HEK293 (cell line): ENCODE results near the gene SMAD2.

Source experiments
- CTCF ChIA-PET: fragments of 350-600 bp; formaldehyde crosslinking; extraction: SDS; loops from one replicate; lab custom pipeline; 2021; ENCODE audit warnings: antibody characterized with exemption; lab: Yijun Ruan, JAX
- POLR2A ChIA-PET: fragments of 300-600 bp; formaldehyde crosslinking; extraction: SDS; loops from one replicate; lab custom pipeline; 2020; ENCODE audit warnings: antibody characterized with exemption, inconsistent platforms; lab: Yijun Ruan, JAX
- H3K27ac ChIP-seq: fragments of 200-500 bp; sonication (Bioruptor generic); 2 replicates; pipeline ENCODE4 v1.5.1; 2014; ENCODE audit warnings: low read depth, low read length, control low read depth, inconsistent platforms; ENCODE audit errors: extremely low read depth
- H3K36me3 ChIP-seq, 2 experiments: fragments of 200-500 bp in 1 of 2; sonication (Bioruptor generic) in 1 of 2; 1 replicate in 1 of 2; 2 replicates in 1 of 2; pipeline ENCODE4 v1.5.1; 2014 to 2017; ENCODE audit warnings: inconsistent platforms in 2 of 2, low read length in 2 of 2; ENCODE audit not compliant: control insufficient read depth in 2 of 2, insufficient read depth in 1 of 2
- H3K4me1 ChIP-seq: fragments of 200-500 bp; sonication (Bioruptor generic); 2 replicates; pipeline ENCODE4 v1.5.1; 2014; ENCODE audit warnings: mild to moderate bottlenecking, low read length, inconsistent platforms; ENCODE audit not compliant: control insufficient read depth, insufficient read depth
- H3K4me3 ChIP-seq: 2 replicates; pipeline ENCODE4 v1.5.1; 2011; ENCODE audit warnings: low read depth, mild to moderate bottlenecking, control low read depth, low read length, moderate library complexity
- H3K9me3 ChIP-seq: fragments of 200-500 bp; sonication (Bioruptor generic); 2 replicates; pipeline ENCODE4 v1.5.1; 2014; ENCODE audit warnings: low read depth, low read length, inconsistent platforms; ENCODE audit not compliant: control insufficient read depth, insufficient read depth
- GLI2 ChIP-seq: fragments of 450-650 bp; formaldehyde crosslinking; IDR thresholded peaks from 2 replicates; pipeline ENCODE4; 2017; ENCODE audit warnings: missing biosample characterization, missing genetic modification characterization, low read depth, borderline replicate concordance
- GLIS2 ChIP-seq: fragments of 450-650 bp; formaldehyde crosslinking; IDR thresholded peaks from 2 replicates; pipeline ENCODE4 v1.5.1; 2016; ENCODE audit warnings: missing biosample characterization, missing genetic modification characterization
- MYNN ChIP-seq: fragments of 450-650 bp; formaldehyde crosslinking; IDR thresholded peaks from 2 replicates; pipeline ENCODE4 v1.5.1; 2016; ENCODE audit warnings: missing biosample characterization, missing genetic modification characterization, borderline replicate concordance
- ZNF112 ChIP-seq: fragments of 450-650 bp; formaldehyde crosslinking; IDR thresholded peaks from 2 replicates; pipeline ENCODE4 v1.5.0; 2017; ENCODE audit warnings: missing biosample characterization, missing genetic modification characterization
- ZNF121 ChIP-seq: fragments of 450-650 bp; formaldehyde crosslinking; IDR thresholded peaks from 2 replicates; pipeline ENCODE4 v1.5.1; 2016; ENCODE audit warnings: missing biosample characterization, missing genetic modification characterization
- ZNF211 ChIP-seq: fragments of 450-650 bp; formaldehyde crosslinking; IDR thresholded peaks from 2 replicates; pipeline ENCODE4 v1.5.1; 2016; ENCODE audit warnings: low read depth, missing biosample characterization, missing genetic modification characterization
- ZNF394 ChIP-seq: fragments of 450-650 bp; formaldehyde crosslinking; IDR thresholded peaks from 2 replicates; pipeline ENCODE4 v1.5.1; 2016; ENCODE audit warnings: missing biosample characterization, missing genetic modification characterization, mild to moderate bottlenecking, moderate library complexity, borderline replicate concordance
- ZNF416 ChIP-seq: fragments of 450-650 bp; formaldehyde crosslinking; IDR thresholded peaks from 2 replicates; pipeline ENCODE4 v1.5.1; 2016; ENCODE audit warnings: missing biosample characterization, missing genetic modification characterization
- ZNF510 ChIP-seq: fragments of 450-650 bp; formaldehyde crosslinking; IDR thresholded peaks from 2 replicates; pipeline ENCODE4 v1.5.1; 2018; ENCODE audit warnings: mild to moderate bottlenecking, missing genetic modification characterization, missing biosample characterization; ENCODE audit not compliant: insufficient replicate concordance
- ZNF529 ChIP-seq: fragments of 450-650 bp; formaldehyde crosslinking; IDR thresholded peaks from 2 replicates; pipeline ENCODE4 v1.5.1; 2017; ENCODE audit warnings: missing genetic modification characterization, missing biosample characterization; ENCODE audit not compliant: insufficient replicate concordance
- ZNF623 ChIP-seq: fragments of 450-650 bp; formaldehyde crosslinking; IDR thresholded peaks from 2 replicates; pipeline ENCODE4 v1.5.1; 2016; ENCODE audit warnings: missing biosample characterization, missing genetic modification characterization
- ZNF843 ChIP-seq: fragments of 450-650 bp; formaldehyde crosslinking; IDR thresholded peaks from 2 replicates; pipeline ENCODE4 v1.5.1; 2016; ENCODE audit warnings: missing biosample characterization, missing genetic modification characterization
- TF ChIP-seq, protein P1 (sequence below): fragments of 450-650 bp; formaldehyde crosslinking; IDR thresholded peaks from 2 replicates; pipeline ENCODE4 v1.5.1; 2016; ENCODE audit warnings: missing biosample characterization, missing genetic modification characterization
- TF ChIP-seq, protein P2 (sequence below): fragments of 450-650 bp; formaldehyde crosslinking; IDR thresholded peaks from 2 replicates; pipeline ENCODE4 v1.5.1; 2016; ENCODE audit warnings: missing biosample characterization, missing genetic modification characterization
- TF ChIP-seq, protein P3 (sequence below): fragments of 450-650 bp; formaldehyde crosslinking; IDR thresholded peaks from 2 replicates; pipeline ENCODE4 v1.5.1; 2016; ENCODE audit warnings: missing biosample characterization, missing genetic modification characterization

Gene SMAD2

DNA sequence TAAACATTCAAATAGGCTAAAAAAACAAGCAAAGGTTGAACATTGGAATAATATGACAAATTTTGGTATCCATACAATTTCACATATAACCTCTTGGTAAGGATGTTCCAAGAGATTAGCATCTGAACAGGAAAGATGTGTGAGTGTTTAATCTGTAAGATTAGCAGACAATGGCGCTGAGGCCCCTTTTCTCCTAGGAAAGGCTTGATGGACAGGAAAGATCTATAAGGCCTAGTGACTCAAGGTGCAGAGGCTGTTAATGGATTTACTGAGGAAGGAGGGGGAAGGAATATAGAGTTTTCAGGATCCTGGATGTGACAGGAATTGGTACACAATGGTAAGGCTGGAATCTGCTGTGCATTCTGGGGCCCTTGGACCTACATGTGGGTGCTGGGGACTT, 48.1 kb upstream of the SMAD2 start (continued):
- TF ChIP-seq ZNF394, result no peak
- TF ChIP-seq ZNF112, result no peak

DNA sequence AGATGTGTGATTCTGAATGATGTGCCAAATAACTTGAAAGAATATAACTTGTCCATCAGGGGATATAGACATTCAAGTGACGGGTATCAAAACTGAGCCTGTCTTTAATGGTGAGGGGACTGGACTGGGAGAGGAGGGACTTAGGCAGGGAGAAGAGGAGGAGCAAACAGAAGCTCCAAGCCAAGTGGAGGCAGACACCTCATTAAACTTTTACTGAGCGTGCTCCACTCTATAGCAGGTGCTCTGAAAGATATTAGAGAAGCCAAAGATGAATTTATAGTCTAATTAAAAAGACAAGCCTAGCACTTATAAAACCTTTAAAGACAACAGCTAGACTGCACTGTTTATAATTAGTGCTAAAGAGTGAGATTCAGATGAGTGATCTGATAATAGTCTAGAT, 47.7 kb upstream of the SMAD2 start:
- Histone ChIP-seq H3K9me3 (no peaks in the 10 kb centered on the region), H3K27ac (no peak overlapping the region), H3K36me3 (no peaks in the 10 kb centered on the region), H3K4me1 (no peaks in the 10 kb centered on the region), H3K4me3 (no peak overlapping the region)
- TF ChIP-seq GLIS2 (tag by site-specific recombination) (no peak), ZNF121 (tag by site-specific recombination) (no peak), GLI2 (tag by site-specific recombination) (no peak), MYNN (tag by site-specific recombination) (no peak), ZNF510 (tag by site-specific recombination) (no peak)
- TF ChIP-seq, protein P1, sequence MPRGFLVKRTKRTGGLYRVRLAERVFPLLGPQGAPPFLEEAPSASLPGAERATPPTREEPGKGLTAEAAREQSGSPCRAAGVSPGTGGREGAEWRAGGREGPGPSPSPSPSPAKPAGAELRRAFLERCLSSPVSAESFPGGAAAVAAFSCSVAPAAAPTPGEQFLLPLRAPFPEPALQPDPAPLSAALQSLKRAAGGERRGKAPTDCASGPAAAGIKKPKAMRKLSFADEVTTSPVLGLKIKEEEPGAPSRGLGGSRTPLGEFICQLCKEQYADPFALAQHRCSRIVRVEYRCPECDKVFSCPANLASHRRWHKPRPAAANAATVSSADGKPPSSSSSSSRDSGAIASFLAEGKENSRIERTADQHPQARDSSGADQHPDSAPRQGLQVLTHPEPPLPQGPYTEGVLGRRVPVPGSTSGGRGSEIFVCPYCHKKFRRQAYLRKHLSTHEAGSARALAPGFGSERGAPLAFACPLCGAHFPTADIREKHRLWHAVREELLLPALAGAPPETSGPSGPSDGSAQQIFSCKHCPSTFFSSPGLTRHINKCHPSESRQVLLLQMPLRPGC, result no peak
- TF ChIP-seq, protein P2, sequence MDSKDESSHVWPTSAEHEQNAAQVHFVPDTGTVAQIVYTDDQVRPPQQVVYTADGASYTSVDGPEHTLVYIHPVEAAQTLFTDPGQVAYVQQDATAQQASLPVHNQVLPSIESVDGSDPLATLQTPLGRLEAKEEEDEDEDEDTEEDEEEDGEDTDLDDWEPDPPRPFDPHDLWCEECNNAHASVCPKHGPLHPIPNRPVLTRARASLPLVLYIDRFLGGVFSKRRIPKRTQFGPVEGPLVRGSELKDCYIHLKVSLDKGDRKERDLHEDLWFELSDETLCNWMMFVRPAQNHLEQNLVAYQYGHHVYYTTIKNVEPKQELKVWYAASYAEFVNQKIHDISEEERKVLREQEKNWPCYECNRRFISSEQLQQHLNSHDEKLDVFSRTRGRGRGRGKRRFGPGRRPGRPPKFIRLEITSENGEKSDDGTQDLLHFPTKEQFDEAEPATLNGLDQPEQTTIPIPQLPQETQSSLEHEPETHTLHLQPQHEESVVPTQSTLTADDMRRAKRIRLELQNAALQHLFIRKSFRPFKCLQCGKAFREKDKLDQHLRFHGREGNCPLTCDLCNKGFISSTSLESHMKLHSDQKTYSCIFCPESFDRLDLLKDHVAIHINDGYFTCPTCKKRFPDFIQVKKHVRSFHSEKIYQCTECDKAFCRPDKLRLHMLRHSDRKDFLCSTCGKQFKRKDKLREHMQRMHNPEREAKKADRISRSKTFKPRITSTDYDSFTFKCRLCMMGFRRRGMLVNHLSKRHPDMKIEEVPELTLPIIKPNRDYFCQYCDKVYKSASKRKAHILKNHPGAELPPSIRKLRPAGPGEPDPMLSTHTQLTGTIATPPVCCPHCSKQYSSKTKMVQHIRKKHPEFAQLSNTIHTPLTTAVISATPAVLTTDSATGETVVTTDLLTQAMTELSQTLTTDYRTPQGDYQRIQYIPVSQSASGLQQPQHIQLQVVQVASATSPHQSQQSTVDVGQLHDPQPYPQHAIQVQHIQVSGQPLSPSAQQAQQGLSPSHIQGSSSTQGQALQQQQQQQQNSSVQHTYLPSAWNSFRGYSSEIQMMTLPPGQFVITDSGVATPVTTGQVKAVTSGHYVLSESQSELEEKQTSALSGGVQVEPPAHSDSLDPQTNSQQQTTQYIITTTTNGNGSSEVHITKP (tag by site-specific recombination), result no peak
- POLR2A ChIA-PET, result no interaction called here
- CTCF ChIA-PET, result interaction anchor here (1.6 kb wide), 1 partner anchor 30 kb away, joined by 5 read pairs; no protein-coding TSS in a partner anchor

DNA sequence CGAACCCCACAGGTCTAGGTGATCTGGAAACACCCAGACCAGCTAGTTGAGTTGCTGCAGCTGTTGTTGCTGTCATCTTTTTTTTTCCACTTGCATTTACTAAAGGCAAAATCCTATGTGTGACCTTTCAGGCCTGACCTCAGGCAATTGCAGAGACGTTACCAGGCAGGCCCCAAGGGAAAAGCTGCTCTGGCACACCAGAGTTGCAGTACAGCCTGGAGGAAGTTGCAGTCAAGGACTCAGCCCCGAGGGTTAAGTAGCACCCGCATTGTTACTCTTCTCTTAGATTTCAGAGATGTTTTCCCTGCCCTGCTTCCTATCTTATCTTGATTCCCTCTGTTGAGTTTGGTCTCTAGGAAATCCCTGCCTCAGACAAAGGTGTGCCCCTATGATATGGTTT, 45.2 kb upstream of the SMAD2 start:
- no peaks in the 10 kb centered on the region for H3K4me1 ChIP-seq
- POLR2A ChIA-PET, result no interaction called here

DNA sequence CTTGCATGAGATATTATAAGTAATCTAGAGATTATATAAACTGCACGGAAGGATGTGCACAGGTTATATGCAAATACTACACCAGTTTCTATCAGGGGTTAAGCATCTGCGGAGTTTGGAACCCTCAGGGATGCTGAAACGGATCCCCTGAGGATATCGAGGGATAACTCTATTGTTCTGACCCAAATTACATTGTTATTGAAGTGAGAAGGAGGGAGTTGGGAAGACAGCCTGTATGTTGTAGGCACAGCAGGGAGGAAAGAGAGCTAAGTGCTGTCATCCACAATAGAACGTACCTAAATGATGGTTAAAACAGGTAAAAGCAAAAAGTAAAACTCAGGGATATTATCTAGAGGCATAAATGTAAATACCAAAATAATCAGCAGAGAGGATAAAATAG, 44.6 kb upstream of the SMAD2 start:
- no peaks in the 10 kb centered on the region for H3K36me3 ChIP-seq
- no peak overlapping the region for H3K27ac ChIP-seq
- POLR2A ChIA-PET, result no interaction called here
- no peaks in the 10 kb centered on the region for H3K4me1 ChIP-seq
- TF ChIP-seq ZNF623 (no peak), ZNF843 (tag by site-specific recombination) (no peak), ZNF416 (no peak), ZNF211 (tag by site-specific recombination) (no peak)
- TF ChIP-seq, protein P3, sequence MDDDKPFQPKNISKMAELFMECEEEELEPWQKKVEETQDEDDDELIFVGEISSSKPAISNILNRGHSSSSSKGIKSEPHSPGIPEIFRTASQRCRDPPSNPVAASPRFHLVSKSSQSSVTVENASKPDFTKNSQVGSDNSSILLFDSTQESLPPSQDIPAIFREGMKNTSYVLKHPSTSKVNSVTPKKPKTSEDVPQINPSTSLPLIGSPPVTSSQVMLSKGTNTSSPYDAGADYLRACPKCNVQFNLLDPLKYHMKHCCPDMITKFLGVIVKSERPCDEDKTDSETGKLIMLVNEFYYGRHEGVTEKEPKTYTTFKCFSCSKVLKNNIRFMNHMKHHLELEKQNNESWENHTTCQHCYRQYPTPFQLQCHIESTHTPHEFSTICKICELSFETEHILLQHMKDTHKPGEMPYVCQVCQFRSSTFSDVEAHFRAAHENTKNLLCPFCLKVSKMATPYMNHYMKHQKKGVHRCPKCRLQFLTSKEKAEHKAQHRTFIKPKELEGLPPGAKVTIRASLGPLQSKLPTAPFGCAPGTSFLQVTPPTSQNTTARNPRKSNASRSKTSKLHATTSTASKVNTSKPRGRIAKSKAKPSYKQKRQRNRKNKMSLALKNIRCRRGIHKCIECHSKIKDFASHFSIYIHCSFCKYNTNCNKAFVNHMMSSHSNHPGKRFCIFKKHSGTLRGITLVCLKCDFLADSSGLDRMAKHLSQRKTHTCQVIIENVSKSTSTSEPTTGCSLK (tag by site-specific recombination), result no peak
- H3K4me3 ChIP-seq, result no peak overlapping the region
- CTCF ChIA-PET, result interaction anchor here (0.7 to 3.0 kb wide), 2 partner anchors 22 to 190 kb away, joined by 3 to 12 read pairs; no protein-coding TSS in a partner anchor
- H3K9me3 ChIP-seq, result no peaks in the 10 kb centered on the region

More for the DNA sequence above, 45.2 kb upstream of the SMAD2 start:
- CTCF ChIA-PET, result interaction anchor here (0.6 to 0.8 kb wide), 2 partner anchors 21 to 22 kb away, joined by 3 to 7 read pairs; no protein-coding TSS in a partner anchor
- Histone ChIP-seq H3K4me3 (no peak overlapping the region), H3K9me3 (no peaks in the 10 kb centered on the region), H3K36me3 (no peaks in the 10 kb centered on the region), H3K27ac (no peak overlapping the region)
- TF ChIP-seq ZNF529 (tag by site-specific recombination), result no peak
